22Rv1 (cell line): ENCODE measurements around the gene GPR176.
"Not testable (repeated sequence)": the region's sequence is repeated elsewhere in the genome, so short reads cannot be mapped to it uniquely, and the experiment has no call there.

Experiments
- H3K27ac ChIP-seq: fragments of 450-650 bp; 2 replicates; pipeline ENCODE4 v1.5.1; 2017
- CTCF ChIP-seq: fragments of 450-650 bp; IDR thresholded peaks from 2 replicates; pipeline ENCODE4 v1.5.1; 2017; ENCODE audit warnings: mild to moderate bottlenecking
- ZFX ChIP-seq: fragments of 450-650 bp; IDR thresholded peaks from 2 replicates; pipeline ENCODE4 v1.6.1; 2017; ENCODE audit warnings: antibody characterized with exemption, borderline replicate concordance

Gene GPR176

GRCh38 chr15:39907216-39907615, 12.8 kb downstream of the GPR176 start:
- no peak overlapping the region for H3K27ac ChIP-seq
- TF ChIP-seq CTCF: no peak
- no peak for TF ChIP-seq ZFX

- no peak for TF ChIP-seq ZFX
- TF ChIP-seq CTCF: no peak
Measured at GRCh38 chr15:39904115-39904514, 16.0 kb downstream of the GPR176 start.

GRCh38 chr15:39898317-39898716, 21.7 kb downstream of the GPR176 start:
- TF ChIP-seq CTCF (no peak), ZFX (no peak)
- no peak overlapping the region for H3K27ac ChIP-seq

More at GRCh38 chr15:39904115-39904514, 16.0 kb downstream of the GPR176 start:
- no peak overlapping the region for H3K27ac ChIP-seq

- TF ChIP-seq CTCF: no peak
- no peak for TF ChIP-seq ZFX
- no peak overlapping the region for H3K27ac ChIP-seq
Measured at GRCh38 chr15:39896846-39897245, 23.2 kb downstream of the GPR176 start.

GRCh38 chr15:39896101-39896500, 24.0 kb downstream of the GPR176 start:
- TF ChIP-seq CTCF (no peak), ZFX (no peak)
- H3K27ac ChIP-seq: no peak overlapping the region

- not testable (repeated sequence) for H3K27ac ChIP-seq
Measured at GRCh38 chr15:39893051-39893450, 27.0 kb downstream of the GPR176 start.

GRCh38 chr15:39892418-39892817, 27.6 kb downstream of the GPR176 start:
- H3K27ac ChIP-seq: no peak overlapping the region
- TF ChIP-seq ZFX (no peak), CTCF (no peak)

- no peak for TF ChIP-seq CTCF
- TF ChIP-seq ZFX: no peak
- peak overlapping the region; percentile 73 for H3K27ac ChIP-seq
Measured at GRCh38 chr15:39890621-39891020, 29.4 kb downstream of the GPR176 start.
